Liver (tissue), 9 donors: Measurements from ENCODE around the gene EHD4. TPM values are rescaled to one million over a fixed set of nuclear protein-coding genes. Genes with fewer than 3 reads are reported as not detected.
A peak's percentile ranks its signal among the peaks of the same experiment; 100 is the strongest.

Source experiments
- DNase-seq: peaks from one replicate; pipeline ENCODE4 v3.0.0-alpha.2; 2017; ENCODE audit warnings: low spot score
- H3K27ac ChIP-seq, 2 donors: one replicate each; pipeline ENCODE4 v1.7.0; 2013; ENCODE audit warnings: inconsistent platforms in 2 of 2, low read length in 2 of 2, control low read depth in 1 of 2, low read depth in 1 of 2, mild to moderate bottlenecking in 1 of 2
- H3K27me3 ChIP-seq, 4 donors: one replicate each; pipeline versions ENCODE4 v1.6.1 to v1.7.0; 2013; ENCODE audit warnings: low read length in 3 of 4, inconsistent platforms in 1 of 4, mild to moderate bottlenecking in 1 of 4, moderate library complexity in 1 of 4; ENCODE audit not compliant: control insufficient read depth in 4 of 4, insufficient read depth in 4 of 4
- H3K36me3 ChIP-seq, 4 donors: one replicate each; pipeline versions ENCODE4 v1.6.1 to v1.7.0; 2013; ENCODE audit warnings: low read length in 3 of 4, mild to moderate bottlenecking in 3 of 4, low read depth in 1 of 4, moderate library complexity in 1 of 4; ENCODE audit not compliant: control insufficient read depth in 4 of 4, insufficient read depth in 3 of 4
- H3K4me1 ChIP-seq, 4 donors: one replicate each; pipeline versions ENCODE4 v1.6.1 to v1.7.0; 2013; ENCODE audit warnings: low read length in 3 of 4, mild to moderate bottlenecking in 3 of 4, moderate library complexity in 1 of 4; ENCODE audit not compliant: control insufficient read depth in 4 of 4, insufficient read depth in 4 of 4
- H3K4me3 ChIP-seq, 3 donors: one replicate each; pipeline versions ENCODE4 v1.6.1 to v1.7.0; 2013; ENCODE audit warnings: low read length in 3 of 3, control low read depth in 1 of 3, low read depth in 1 of 3, mild to moderate bottlenecking in 1 of 3
- H3K9ac ChIP-seq, 2 donors: one replicate each; pipeline ENCODE4 v1.7.0; 2013; ENCODE audit warnings: low read length in 2 of 2, mild to moderate bottlenecking in 2 of 2, moderate library complexity in 2 of 2, control low read depth in 1 of 2, low read depth in 1 of 2
- H3K9me3 ChIP-seq, 4 donors: one replicate each; pipeline versions ENCODE4 v1.6.1 to v1.7.0; 2013; ENCODE audit warnings: low read length in 3 of 4; ENCODE audit not compliant: control insufficient read depth in 4 of 4
- EGR1 ChIP-seq, 2 donors: IDR thresholded peaks; 2 replicates each; pipeline ENCODE4 v1.6.1; 2016 to 2018; ENCODE audit warnings: antibody characterized with exemption in 2 of 2, low read depth in 2 of 2
- FOXA1 ChIP-seq: IDR thresholded peaks from 2 replicates; pipeline ENCODE4 v1.6.1; 2016; ENCODE audit warnings: antibody characterized with exemption
- FOXA2 ChIP-seq: IDR thresholded peaks from 2 replicates; pipeline ENCODE4 v1.6.1; 2016; ENCODE audit warnings: antibody characterized with exemption
- GABPA ChIP-seq, 2 donors: IDR thresholded peaks in 1 of 2; conservative IDR thresholded peaks in 1 of 2; 2 replicates each; pipeline ENCODE4 v1.6.1; 2016; ENCODE audit warnings: antibody characterized with exemption in 2 of 2, mild to moderate bottlenecking in 1 of 2, moderate library complexity in 1 of 2
- HNF4A ChIP-seq, 2 donors: conservative IDR thresholded peaks; 2 replicates each; pipeline ENCODE4 v1.6.1; 2016; ENCODE audit warnings: antibody characterized with exemption in 2 of 2, mild to moderate bottlenecking in 2 of 2
- HNF4G ChIP-seq: IDR thresholded peaks from 2 replicates; pipeline ENCODE4 v1.6.1; 2016; ENCODE audit warnings: antibody characterized with exemption
- JUND ChIP-seq, 2 donors: IDR thresholded peaks; 2 replicates each; pipeline ENCODE4 v1.6.1; 2016; ENCODE audit warnings: antibody characterized with exemption in 2 of 2
- NR2F2 ChIP-seq: IDR thresholded peaks from 2 replicates; pipeline ENCODE4 v1.6.1; 2016; ENCODE audit warnings: antibody characterized with exemption
- RAD21 ChIP-seq, 2 donors: IDR thresholded peaks; 2 replicates each; pipeline ENCODE4 v1.6.1; 2016; ENCODE audit warnings: antibody characterized with exemption in 2 of 2, mild to moderate bottlenecking in 2 of 2
- REST ChIP-seq: IDR thresholded peaks from 2 replicates; pipeline ENCODE4 v1.6.1; 2016; ENCODE audit warnings: antibody characterized with exemption, mild to moderate bottlenecking
- RXRA ChIP-seq, 2 donors: IDR thresholded peaks; 2 replicates each; pipeline ENCODE4 v1.6.1; 2017 to 2018; ENCODE audit warnings: antibody characterized with exemption in 2 of 2, mild to moderate bottlenecking in 1 of 2
- SP1 ChIP-seq: IDR thresholded peaks from 2 replicates; pipeline ENCODE4 v1.6.1; 2018; ENCODE audit warnings: antibody characterized with exemption, mild to moderate bottlenecking
- TAF1 ChIP-seq: conservative IDR thresholded peaks from 2 replicates; pipeline ENCODE4 v1.6.1; 2016; ENCODE audit warnings: antibody characterized with exemption, mild to moderate bottlenecking
- YY1 ChIP-seq: IDR thresholded peaks from 2 replicates; pipeline ENCODE4 v1.6.1; 2016; ENCODE audit warnings: antibody characterized with exemption, mild to moderate bottlenecking
- WGBS: extraction: QIAGEN DNeasy Blood & Tissue Kit; methylation state at CpG from one replicate; pipeline ENCODE4 v1.1.7; 2013; 5-methylcytosine and 5-hydroxymethylcytosine counted together
- polyA plus RNA-seq, 2 donors: library from polyadenylated mRNA; stranded (reverse) in 1 of 2; unstranded in 1 of 2; fragments of 200-250 nt in 1 of 2; fragments of >200 nt in 1 of 2; fragmentation: Nextera tagmentation in 1 of 2; extraction: Ambion mirVana in 1 of 2; gene quantifications; one replicate each; pipeline versions ENCODE4 v1.2.1 to v1.2.3, GENCODE V29; 2013 to 2015
- total RNA-seq, 2 donors: library from RNA; depleted of rRNA; stranded (reverse); fragments of >200 nt; gene quantifications; one replicate each; pipeline ENCODE4 v1.2.3, GENCODE V29; 2014
- TF ChIP-seq, protein P1 (sequence below): fragments of 150-350 bp; IDR thresholded peaks from 2 replicates; pipeline ENCODE4 v1.5.1; 2017; ENCODE audit warnings: improper control_type of control experiment, low read depth, low read length; ENCODE audit not compliant: missing input control
- TF ChIP-seq, protein P2 (sequence below): IDR thresholded peaks from 2 replicates; pipeline ENCODE4 v1.6.1; 2016; ENCODE audit warnings: antibody characterized with exemption
- donor health status: healthy.
- donor health status: healthy.
- donor health status: healthy.
- donor health status: healthy.
- donor health status: healthy.

Gene EHD4
- total and polyA plus RNA-seq, 4 donors = 3.3 to 10.0 (median 6.2) TPM

DNA sequence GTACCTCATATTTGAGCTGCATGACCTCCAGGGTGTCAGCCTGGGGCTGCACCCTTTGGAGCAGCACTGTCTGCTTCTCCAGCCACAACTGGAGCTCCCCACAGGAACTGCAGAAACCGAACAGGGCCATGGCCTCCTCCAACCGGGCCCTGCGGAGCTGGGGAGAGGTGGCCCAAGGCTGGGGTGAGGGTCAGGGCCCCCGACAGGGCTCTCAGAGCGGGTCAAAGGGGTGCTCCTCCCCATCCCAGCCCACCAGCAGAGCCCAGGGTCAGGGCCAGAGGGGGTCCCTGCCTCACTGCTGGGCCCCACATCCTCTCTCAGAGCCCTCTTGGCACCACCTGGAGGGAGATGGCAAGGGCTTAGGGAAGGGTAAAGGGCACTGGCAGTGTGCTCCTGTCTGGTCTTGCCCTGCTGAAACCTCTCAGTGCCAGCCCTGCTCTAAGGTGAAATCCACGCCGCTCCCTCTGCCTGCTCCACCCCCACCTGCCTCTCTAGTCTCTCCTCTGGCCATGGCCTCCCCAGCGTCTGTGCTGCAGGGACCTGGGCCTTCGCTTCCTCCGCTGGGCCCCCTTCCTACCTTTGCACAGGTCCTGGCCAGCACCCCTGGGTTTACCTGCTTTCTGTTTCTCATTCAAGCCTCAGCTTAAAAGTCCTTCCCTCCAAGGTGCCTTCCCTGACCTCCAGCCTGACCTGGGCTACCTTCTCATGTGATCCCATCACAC lies 92.0 kb downstream of the EHD4 start:
- DNase-seq = no peak
- Histone ChIP-seq H3K27me3 (no peaks in the 10 kb centered on the region), H3K9me3 (no peaks in the 10 kb centered on the region), H3K27ac (no peak overlapping the region), H3K9ac (no peak overlapping the region), H3K4me3 (no peak overlapping the region), H3K4me1 (peaks cover 26 to 48% (median 38%) of the 10 kb centered on the region in 4 donors), H3K36me3 (no peaks in the 10 kb centered on the region)
- no peak for TF ChIP-seq RAD21 (IDR thresholded peaks at IDR 0.05)
- TF ChIP-seq REST = no peak
- no peak for TF ChIP-seq EGR1 (IDR thresholded peaks at IDR 0.05; ENCODE audit: low read depth in 2 of 2)
- TF ChIP-seq GABPA (IDR thresholded peaks at IDR 0.05 in 1 of 2, conservative IDR thresholded peaks at IDR 0.05 in 1 of 2) = no peak
- peak in 1 of 2 donors; percentile 17 for TF ChIP-seq HNF4A (conservative IDR thresholded peaks at IDR 0.05)
- TF ChIP-seq RXRA (IDR thresholded peaks at IDR 0.05) = peak in 1 of 2 donors; percentile 45
- no peak for TF ChIP-seq TAF1
- TF ChIP-seq HNF4G = no peak
- WGBS = 81% methylated on average over 10 of the region's 10 CpGs

- no peak overlapping the region for H3K27ac ChIP-seq
- H3K4me3 ChIP-seq = no peak overlapping the region
- no peak overlapping the region for H3K9ac ChIP-seq
- WGBS = 93% methylated on average over 10 of the region's 10 CpGs
- no peaks in the 10 kb centered on the region for H3K36me3 ChIP-seq
- H3K27me3 ChIP-seq = no peaks in the 10 kb centered on the region
- no peak for DNase-seq
- TF ChIP-seq YY1 (no peak), REST (no peak), JUND (IDR thresholded peaks at IDR 0.05) (no peak), TAF1 (no peak), EGR1 (IDR thresholded peaks at IDR 0.05; ENCODE audit: low read depth in 2 of 2) (no peak), FOXA1 (no peak), FOXA2 (no peak), SP1 (no peak), NR2F2 (no peak), RAD21 (IDR thresholded peaks at IDR 0.05) (no peak), HNF4G (no peak), GABPA (IDR thresholded peaks at IDR 0.05 in 1 of 2, conservative IDR thresholded peaks at IDR 0.05 in 1 of 2) (no peak)
- TF ChIP-seq, protein P1, sequence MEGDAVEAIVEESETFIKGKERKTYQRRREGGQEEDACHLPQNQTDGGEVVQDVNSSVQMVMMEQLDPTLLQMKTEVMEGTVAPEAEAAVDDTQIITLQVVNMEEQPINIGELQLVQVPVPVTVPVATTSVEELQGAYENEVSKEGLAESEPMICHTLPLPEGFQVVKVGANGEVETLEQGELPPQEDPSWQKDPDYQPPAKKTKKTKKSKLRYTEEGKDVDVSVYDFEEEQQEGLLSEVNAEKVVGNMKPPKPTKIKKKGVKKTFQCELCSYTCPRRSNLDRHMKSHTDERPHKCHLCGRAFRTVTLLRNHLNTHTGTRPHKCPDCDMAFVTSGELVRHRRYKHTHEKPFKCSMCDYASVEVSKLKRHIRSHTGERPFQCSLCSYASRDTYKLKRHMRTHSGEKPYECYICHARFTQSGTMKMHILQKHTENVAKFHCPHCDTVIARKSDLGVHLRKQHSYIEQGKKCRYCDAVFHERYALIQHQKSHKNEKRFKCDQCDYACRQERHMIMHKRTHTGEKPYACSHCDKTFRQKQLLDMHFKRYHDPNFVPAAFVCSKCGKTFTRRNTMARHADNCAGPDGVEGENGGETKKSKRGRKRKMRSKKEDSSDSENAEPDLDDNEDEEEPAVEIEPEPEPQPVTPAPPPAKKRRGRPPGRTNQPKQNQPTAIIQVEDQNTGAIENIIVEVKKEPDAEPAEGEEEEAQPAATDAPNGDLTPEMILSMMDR = no peak
- TF ChIP-seq, protein P2, sequence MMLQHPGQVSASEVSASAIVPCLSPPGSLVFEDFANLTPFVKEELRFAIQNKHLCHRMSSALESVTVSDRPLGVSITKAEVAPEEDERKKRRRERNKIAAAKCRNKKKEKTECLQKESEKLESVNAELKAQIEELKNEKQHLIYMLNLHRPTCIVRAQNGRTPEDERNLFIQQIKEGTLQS = no peak
- H3K9me3 ChIP-seq = no peaks in the 10 kb centered on the region
- H3K4me1 ChIP-seq = peaks cover 21 to 40% (median 32%) of the 10 kb centered on the region in 4 donors
Measured at GRCh38 chr15:41879321-41879845, 93.0 kb downstream of the EHD4 start.
